Astrocyte (in vitro differentiated cells and primary cell): Measurements from ENCODE around the gene SERPINB5. TPM values are rescaled to one million over a fixed set of nuclear protein-coding genes. Genes with fewer than 3 reads are reported as not detected.

Experiments used
- DNase-seq: peaks from one replicate; pipeline ENCODE4 v3.0.0-alpha.2; 2010; ENCODE audit warnings: low read depth
- FAIRE-seq: peaks from 2 replicates; lab custom pipeline; 2011; peaks lifted over from hg19 to GRCh38; lab: Jason Lieb, UNC
- H2AFZ ChIP-seq: 2 replicates; pipeline ENCODE4 v1.6.0; 2012; ENCODE audit warnings: low read depth, low read length, inconsistent platforms
- H3K27ac ChIP-seq: 2 replicates; pipeline ENCODE4 v1.5.1; 2011; ENCODE audit warnings: low read depth, low read length, inconsistent platforms
- H3K27me3 ChIP-seq: 2 replicates; pipeline ENCODE4 v1.6.0; 2011; ENCODE audit warnings: low read length, inconsistent platforms; ENCODE audit not compliant: insufficient read depth
- H3K36me3 ChIP-seq: 2 replicates; pipeline ENCODE4 v1.5.1; 2011; ENCODE audit warnings: low read length, inconsistent platforms; ENCODE audit not compliant: insufficient read depth
- H3K4me1 ChIP-seq: 2 replicates; pipeline ENCODE4 v1.5.1; 2011; ENCODE audit warnings: low read length, inconsistent platforms; ENCODE audit not compliant: insufficient read depth
- H3K4me2 ChIP-seq: 2 replicates; pipeline ENCODE4 v1.6.0; 2012; ENCODE audit warnings: low read length, inconsistent platforms
- H3K4me3 ChIP-seq: 2 replicates; pipeline ENCODE4 v1.5.1; 2011; ENCODE audit warnings: low read depth, mild to moderate bottlenecking, low read length, inconsistent platforms; ENCODE audit not compliant: insufficient read depth
- H3K79me2 ChIP-seq: 2 replicates; pipeline ENCODE4 v1.6.0; 2012; ENCODE audit warnings: mild to moderate bottlenecking, low read length, inconsistent platforms; ENCODE audit not compliant: insufficient read depth
- H3K9ac ChIP-seq: 2 replicates; pipeline ENCODE4 v1.6.0; 2012; ENCODE audit warnings: mild to moderate bottlenecking, low read length, inconsistent platforms
- H3K9me3 ChIP-seq: 2 replicates; pipeline ENCODE4 v1.5.1; 2012; ENCODE audit warnings: low read depth, mild to moderate bottlenecking, low read length, inconsistent platforms; ENCODE audit not compliant: insufficient read depth
- H4K20me1 ChIP-seq: 2 replicates; pipeline ENCODE4 v1.6.0; 2012; ENCODE audit warnings: low read length, inconsistent platforms; ENCODE audit not compliant: insufficient read depth
- H3K27ac Mint-ChIP-seq: one replicate; pipeline ENCODE4 v1.8.0; 2021; ENCODE audit warnings: mild to moderate bottlenecking, mixed read lengths; ENCODE audit not compliant: unreplicated experiment
- H3K27me3 Mint-ChIP-seq: one replicate; pipeline ENCODE4 v1.8.0; 2021; ENCODE audit warnings: low read depth, mixed read lengths; ENCODE audit not compliant: unreplicated experiment
- H3K36me3 Mint-ChIP-seq: one replicate; pipeline ENCODE4 v1.8.0; 2021; ENCODE audit warnings: low read depth, mixed read lengths; ENCODE audit not compliant: unreplicated experiment
- H3K4me1 Mint-ChIP-seq: one replicate; pipeline ENCODE4 v1.8.0; 2021; ENCODE audit warnings: low read depth, mixed read lengths; ENCODE audit not compliant: unreplicated experiment
- H3K4me3 Mint-ChIP-seq: one replicate; pipeline ENCODE4 v1.8.0; 2021; ENCODE audit warnings: mild to moderate bottlenecking, moderate library complexity, mixed read lengths; ENCODE audit not compliant: unreplicated experiment
- H3K9me3 Mint-ChIP-seq: one replicate; pipeline ENCODE4 v1.8.0; 2021; ENCODE audit warnings: mild to moderate bottlenecking, mixed read lengths; ENCODE audit not compliant: unreplicated experiment
- CTCF ChIP-seq: IDR thresholded peaks from 2 replicates; pipeline ENCODE4 v1.5.1; 2011; ENCODE audit warnings: low read depth, mild to moderate bottlenecking, inconsistent platforms, low read length, moderate library complexity; ENCODE audit not compliant: insufficient read depth
- EZH2 ChIP-seq: IDR thresholded peaks from 2 replicates; pipeline ENCODE4 v1.6.1; 2012; ENCODE audit warnings: mild to moderate bottlenecking, low read length, inconsistent platforms; ENCODE audit not compliant: insufficient read depth
- total RNA-seq: library from RNA; stranded (reverse); gene quantifications from 2 replicates; pipeline ENCODE4 v1.2.1, GENCODE V29; 2021

The SERPINB5 gene
- total RNA-seq, 1 donor from 2014 or later: not detected

GRCh38 chr18:63515801-63516200 lies 39.0 kb downstream of the SERPINB5 start:
- H3K27me3 ChIP-seq: peaks cover 7% of the 10 kb centered on the region
- TF ChIP-seq EZH2: no peak
- no peak for TF ChIP-seq CTCF
- Mint-ChIP-seq H3K27me3 (peaks cover 6% of the 10 kb centered on the region), H3K4me1 (no peaks in the 10 kb centered on the region), H3K36me3 (no peaks in the 10 kb centered on the region), H3K9me3 (no peaks in the 10 kb centered on the region), H3K4me3 (no peak overlapping the region), H3K27ac (no peak overlapping the region)
- H3K36me3 ChIP-seq: no peaks in the 10 kb centered on the region
- H2AFZ ChIP-seq: no peak overlapping the region
- no peak overlapping the region for H3K4me2 ChIP-seq
- no peak overlapping the region for H3K9ac ChIP-seq
- FAIRE-seq: no peak
- H3K4me1 ChIP-seq: no peaks in the 10 kb centered on the region
- H3K79me2 ChIP-seq: no peaks in the 10 kb centered on the region
- DNase-seq: no peak
- no peak overlapping the region for H3K4me3 ChIP-seq
- H3K27ac ChIP-seq: no peak overlapping the region
- H3K9me3 ChIP-seq: no peaks in the 10 kb centered on the region
- H4K20me1 ChIP-seq: no peaks in the 10 kb centered on the region

GRCh38 chr18:63518178-63519012 lies 41.6 kb downstream of the SERPINB5 start:
- Mint-ChIP-seq H3K4me3 (no peak overlapping the region), H3K36me3 (no peaks in the 10 kb centered on the region), H3K4me1 (no peaks in the 10 kb centered on the region), H3K27me3 (peaks cover 6% of the 10 kb centered on the region), H3K9me3 (no peaks in the 10 kb centered on the region), H3K27ac (no peak overlapping the region)
- H3K9ac ChIP-seq: no peak overlapping the region
- H3K79me2 ChIP-seq: no peaks in the 10 kb centered on the region
- TF ChIP-seq CTCF: peak; percentile 60
- TF ChIP-seq EZH2: no peak
- H3K4me3 ChIP-seq: no peak overlapping the region
- FAIRE-seq: peak; percentile 80
- H3K9me3 ChIP-seq: no peaks in the 10 kb centered on the region
- H3K36me3 ChIP-seq: no peaks in the 10 kb centered on the region
- peaks cover 7% of the 10 kb centered on the region for H3K27me3 ChIP-seq
- H4K20me1 ChIP-seq: no peaks in the 10 kb centered on the region
- H3K27ac ChIP-seq: no peak overlapping the region
- H2AFZ ChIP-seq: peak overlapping the region; percentile 28
- peak; percentile 26 for DNase-seq
- H3K4me2 ChIP-seq: no peak overlapping the region
- H3K4me1 ChIP-seq: no peaks in the 10 kb centered on the region

- Mint-ChIP-seq H3K9me3 (no peaks in the 10 kb centered on the region), H3K27me3 (peaks cover 2% of the 10 kb centered on the region), H3K36me3 (no peaks in the 10 kb centered on the region), H3K27ac (no peak overlapping the region), H3K4me3 (no peak overlapping the region), H3K4me1 (no peaks in the 10 kb centered on the region)
- no peaks in the 10 kb centered on the region for H3K9me3 ChIP-seq
- H4K20me1 ChIP-seq: no peaks in the 10 kb centered on the region
- TF ChIP-seq EZH2: no peak
- TF ChIP-seq CTCF: no peak
- no peak overlapping the region for H3K27ac ChIP-seq
- no peak overlapping the region for H3K4me3 ChIP-seq
- no peak for FAIRE-seq
- H3K9ac ChIP-seq: no peak overlapping the region
- no peak for DNase-seq
- no peak overlapping the region for H3K4me2 ChIP-seq
- no peak overlapping the region for H2AFZ ChIP-seq
- H3K79me2 ChIP-seq: no peaks in the 10 kb centered on the region
- H3K4me1 ChIP-seq: no peaks in the 10 kb centered on the region
- no peaks in the 10 kb centered on the region for H3K27me3 ChIP-seq
- H3K36me3 ChIP-seq: no peaks in the 10 kb centered on the region
Measured at GRCh38 chr18:63520053-63520685, 43.4 kb downstream of the SERPINB5 start.
